ENCODE results near the gene NUDT22. TPM values are rescaled to one million over a fixed set of nuclear protein-coding genes. Genes with fewer than 3 reads are reported as not detected.

Gene NUDT22
- total and polyA plus RNA-seq, 2 of the 4 experiments (the other 2 are of a cell fraction): 21.3 to 44.6 TPM

GRCh38 chr11:64186492-64187165 lies 39.4 kb upstream of the NUDT22 start (continued):
- TF ChIP-seq MXI1 (IDR thresholded peaks at IDR 0.05; ENCODE audit: borderline replicate concordance, low read depth, low read length) (no peak), NFE2L2 (IDR thresholded peaks at IDR 0.05; ENCODE audit: low read depth, low read length) (no peak), POLR2A (IDR thresholded peaks at IDR 0.05; ENCODE audit: low read depth, low read length) (no peak), RFX5 (IDR thresholded peaks at IDR 0.05; ENCODE audit: low read depth, low read length) (no peak), FOS (IDR thresholded peaks at IDR 0.05; ENCODE audit: low read depth, low read length) (no peak), RCOR1 (IDR thresholded peaks at IDR 0.05; ENCODE audit: insufficient replicate concordance, low read length) (no peak), CEBPB (IDR thresholded peaks at IDR 0.05; ENCODE audit: low read depth, low read length) (no peak), MAFK (IDR thresholded peaks at IDR 0.05; ENCODE audit: low read depth, low read length) (no peak), CHD1 (IDR thresholded peaks at IDR 0.05; ENCODE audit: low read depth, low read length) (no peak)

Measured in IMR-90 (cell line).